GM20431 (cell line): Measurements from ENCODE around the gene LRIG3.
"Not testable (repeated sequence)": the region's sequence is repeated elsewhere in the genome, so short reads cannot be mapped to it uniquely, and the experiment has no call there.

ENCODE experiments used
- in situ Hi-C: fragments of 300-500 bp; cut with MseI, MboI; formaldehyde crosslinking; loops from one replicate; pipeline ENCODE4 v1.15.0; 2020; ENCODE audit warnings: low sequenced_read_pairs; ENCODE audit not compliant: unreplicated experiment

Gene LRIG3, protein sequence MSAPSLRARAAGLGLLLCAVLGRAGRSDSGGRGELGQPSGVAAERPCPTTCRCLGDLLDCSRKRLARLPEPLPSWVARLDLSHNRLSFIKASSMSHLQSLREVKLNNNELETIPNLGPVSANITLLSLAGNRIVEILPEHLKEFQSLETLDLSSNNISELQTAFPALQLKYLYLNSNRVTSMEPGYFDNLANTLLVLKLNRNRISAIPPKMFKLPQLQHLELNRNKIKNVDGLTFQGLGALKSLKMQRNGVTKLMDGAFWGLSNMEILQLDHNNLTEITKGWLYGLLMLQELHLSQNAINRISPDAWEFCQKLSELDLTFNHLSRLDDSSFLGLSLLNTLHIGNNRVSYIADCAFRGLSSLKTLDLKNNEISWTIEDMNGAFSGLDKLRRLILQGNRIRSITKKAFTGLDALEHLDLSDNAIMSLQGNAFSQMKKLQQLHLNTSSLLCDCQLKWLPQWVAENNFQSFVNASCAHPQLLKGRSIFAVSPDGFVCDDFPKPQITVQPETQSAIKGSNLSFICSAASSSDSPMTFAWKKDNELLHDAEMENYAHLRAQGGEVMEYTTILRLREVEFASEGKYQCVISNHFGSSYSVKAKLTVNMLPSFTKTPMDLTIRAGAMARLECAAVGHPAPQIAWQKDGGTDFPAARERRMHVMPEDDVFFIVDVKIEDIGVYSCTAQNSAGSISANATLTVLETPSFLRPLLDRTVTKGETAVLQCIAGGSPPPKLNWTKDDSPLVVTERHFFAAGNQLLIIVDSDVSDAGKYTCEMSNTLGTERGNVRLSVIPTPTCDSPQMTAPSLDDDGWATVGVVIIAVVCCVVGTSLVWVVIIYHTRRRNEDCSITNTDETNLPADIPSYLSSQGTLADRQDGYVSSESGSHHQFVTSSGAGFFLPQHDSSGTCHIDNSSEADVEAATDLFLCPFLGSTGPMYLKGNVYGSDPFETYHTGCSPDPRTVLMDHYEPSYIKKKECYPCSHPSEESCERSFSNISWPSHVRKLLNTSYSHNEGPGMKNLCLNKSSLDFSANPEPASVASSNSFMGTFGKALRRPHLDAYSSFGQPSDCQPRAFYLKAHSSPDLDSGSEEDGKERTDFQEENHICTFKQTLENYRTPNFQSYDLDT

DNA sequence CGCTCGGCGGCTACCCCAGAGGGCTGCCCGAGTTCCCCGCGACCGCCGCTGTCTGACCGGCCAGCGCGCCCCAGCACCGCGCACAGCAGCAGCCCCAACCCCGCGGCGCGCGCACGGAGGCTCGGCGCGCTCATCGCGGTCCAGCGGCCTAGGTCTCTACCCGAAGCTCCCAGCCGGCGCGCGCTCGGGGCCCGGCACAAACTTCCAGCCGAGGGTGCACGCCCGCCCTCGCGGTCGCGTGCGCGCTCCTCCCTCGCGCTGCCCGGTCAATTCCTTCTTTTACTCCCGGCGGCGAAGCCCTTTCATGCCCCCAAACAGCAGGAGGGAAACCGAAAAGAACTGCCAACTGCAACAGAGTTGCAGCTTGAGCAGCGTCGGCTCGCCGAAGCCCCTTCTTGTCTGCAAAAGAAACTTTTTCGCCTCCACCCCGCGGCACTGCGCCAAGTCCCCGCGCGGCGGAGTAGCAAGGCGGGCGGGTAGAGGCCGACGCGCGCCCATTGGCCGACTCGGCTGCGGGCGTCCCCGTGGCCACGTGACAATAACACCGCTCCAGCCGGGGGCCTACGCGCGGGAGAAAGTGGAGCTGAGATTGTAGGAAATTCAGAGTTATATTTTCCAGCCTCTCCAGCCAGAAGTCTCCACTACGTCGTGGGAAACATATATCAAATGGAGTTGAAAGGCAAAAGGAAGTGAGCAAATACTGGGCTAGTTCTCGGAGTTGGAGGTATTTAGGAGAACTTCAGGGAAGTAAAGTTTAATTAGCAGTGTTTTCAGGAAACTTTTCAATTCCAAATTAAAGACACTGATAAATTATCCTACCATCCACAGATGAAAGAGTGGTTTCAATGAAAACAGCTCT lies at the start of gene LRIG3:
Gene LRIG3 (minus strand): TSS at position 403 of the 859 bp plus-strand sequence. CDS start 269 bp downstream, at position 134.
- in situ Hi-C loops, result no loop called here

DNA sequence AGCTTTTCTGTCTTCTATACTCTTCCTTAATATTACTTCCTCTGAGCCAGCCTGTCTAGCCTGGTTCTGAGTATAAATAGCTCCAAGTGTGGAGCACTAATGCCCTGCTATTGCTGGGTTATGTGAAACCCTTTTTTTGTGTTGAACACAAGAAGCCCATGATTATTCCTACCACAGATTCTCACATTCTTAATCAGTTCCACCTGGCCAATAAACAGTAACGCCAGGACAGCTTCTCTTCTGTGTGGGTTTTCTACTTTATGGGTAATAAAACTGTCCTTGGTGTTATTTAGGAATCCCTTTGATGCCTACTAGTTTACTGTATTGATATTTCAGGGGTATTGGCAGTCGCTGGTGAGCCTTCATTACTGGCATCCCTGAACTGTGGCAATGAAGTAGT lies 48.9 kb upstream of the LRIG3 start:
- in situ Hi-C loops, result no loop called here

DNA sequence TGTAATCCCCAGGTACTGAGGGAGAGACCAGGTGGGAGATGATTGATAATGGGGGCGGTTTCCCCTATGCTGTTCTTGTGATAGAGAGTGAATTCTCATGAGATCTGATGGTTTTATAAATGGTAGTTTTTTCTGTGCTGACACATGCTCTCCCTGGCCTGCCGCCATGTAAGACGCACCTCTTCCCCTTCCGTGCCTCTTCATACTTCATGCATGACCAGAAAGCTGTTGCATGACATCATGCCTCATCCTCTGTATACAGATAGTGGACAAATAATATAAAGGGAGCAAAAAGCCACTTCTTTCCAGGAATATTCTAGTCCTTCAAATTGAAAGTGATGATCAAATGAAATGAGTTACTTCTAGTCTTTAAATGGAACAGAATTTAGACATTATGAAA lies 47.3 kb upstream of the LRIG3 start:
- in situ Hi-C loops, result no loop called here

DNA sequence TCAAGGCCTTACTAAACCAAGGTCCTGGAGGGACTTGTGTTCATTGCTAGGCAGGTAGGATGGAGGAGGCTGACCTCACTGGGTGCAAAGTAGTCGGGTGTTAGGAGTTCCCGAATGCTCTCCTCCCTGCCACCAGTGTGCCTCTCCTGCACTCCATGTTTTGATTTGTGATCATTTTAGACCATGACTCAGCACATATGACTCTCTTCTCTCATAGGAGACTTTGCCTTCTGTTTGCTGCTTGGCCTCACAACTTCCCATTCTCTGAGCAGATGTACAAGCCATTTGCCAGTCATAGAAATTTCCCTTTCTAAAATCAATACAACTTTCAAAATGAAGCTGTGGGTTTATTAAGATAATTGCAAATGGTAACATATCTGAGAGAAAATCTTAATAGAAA lies 46.6 kb upstream of the LRIG3 start:
- in situ Hi-C loops, result no loop called here

DNA sequence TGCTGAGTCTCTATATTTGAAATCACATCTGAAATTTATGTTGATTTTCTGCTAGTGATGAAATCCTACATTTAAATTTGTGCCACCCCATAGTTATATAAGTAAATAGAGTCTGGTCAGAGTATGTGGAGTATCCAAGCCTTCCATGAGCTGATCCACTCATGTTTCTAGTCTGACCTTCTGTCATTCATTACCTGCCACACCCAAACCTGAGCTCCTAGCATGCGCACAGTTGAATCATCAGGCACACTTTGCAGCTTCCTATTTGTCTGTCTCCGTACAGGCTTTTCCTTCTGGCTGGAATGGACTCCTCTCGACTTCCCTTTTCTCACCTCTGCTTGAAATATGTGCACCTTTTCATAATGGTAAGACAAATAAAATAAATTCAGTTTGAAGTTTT lies 45.3 kb upstream of the LRIG3 start:
- in situ Hi-C loops, result no loop called here

DNA sequence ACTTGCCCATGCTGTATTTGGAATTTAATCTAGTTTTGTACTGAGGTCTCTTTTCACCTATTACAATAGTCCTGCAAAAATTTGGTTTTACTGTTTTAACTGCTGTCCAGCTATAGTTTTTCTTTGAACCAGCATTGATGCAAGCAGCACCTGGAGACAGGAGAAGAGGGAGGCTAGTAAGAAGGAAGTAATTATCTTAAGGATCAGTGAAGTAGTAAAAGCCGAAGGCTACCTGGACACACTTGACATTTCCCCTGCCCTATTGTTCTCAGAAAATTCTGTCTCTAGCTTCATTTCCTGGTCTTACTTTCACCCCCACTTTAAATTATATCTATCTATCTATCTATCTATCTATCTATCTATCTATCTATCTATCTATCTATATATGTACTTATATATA lies 43.5 kb upstream of the LRIG3 start:
- in situ Hi-C loops, result no loop called here

DNA sequence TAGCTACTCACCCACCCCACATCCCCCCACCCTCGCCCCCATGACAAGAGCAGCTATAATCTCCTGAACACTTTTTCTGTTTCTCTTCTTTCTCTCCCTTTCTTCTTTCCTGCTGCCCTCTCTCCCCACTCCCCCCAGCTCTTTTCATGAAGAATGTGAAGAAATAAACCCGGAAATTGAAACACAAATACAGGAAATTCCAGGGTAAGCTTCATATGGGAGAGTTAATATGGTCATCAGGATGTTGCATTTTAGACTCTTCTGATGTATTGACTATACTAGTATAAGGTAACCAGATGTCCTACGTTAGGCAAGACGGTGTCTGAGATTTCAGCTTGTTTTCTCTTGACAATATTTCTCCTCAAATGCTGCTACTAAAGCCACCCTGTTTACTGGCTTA lies 41.6 kb upstream of the LRIG3 start:
- in situ Hi-C loops, result no loop called here

DNA sequence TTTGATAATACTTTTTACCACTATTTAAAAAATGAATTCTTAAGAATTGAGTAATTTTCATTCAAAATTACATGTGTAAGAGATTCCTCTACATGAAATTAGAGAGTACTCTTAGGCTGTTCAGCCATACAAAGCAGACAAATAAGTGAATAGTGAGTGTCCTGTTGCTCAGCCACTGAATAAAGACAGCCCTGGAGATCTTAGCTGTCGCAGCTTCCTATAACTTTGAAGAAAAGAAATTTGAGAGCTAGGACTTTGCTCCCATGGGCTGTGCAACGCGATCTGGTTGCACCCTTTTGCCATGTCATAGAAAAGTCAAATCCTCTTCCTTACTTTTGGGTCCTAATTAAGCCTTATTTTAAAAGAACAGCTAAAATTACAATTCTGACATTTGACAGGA lies 40.9 kb upstream of the LRIG3 start:
- in situ Hi-C loops, result no loop called here

DNA sequence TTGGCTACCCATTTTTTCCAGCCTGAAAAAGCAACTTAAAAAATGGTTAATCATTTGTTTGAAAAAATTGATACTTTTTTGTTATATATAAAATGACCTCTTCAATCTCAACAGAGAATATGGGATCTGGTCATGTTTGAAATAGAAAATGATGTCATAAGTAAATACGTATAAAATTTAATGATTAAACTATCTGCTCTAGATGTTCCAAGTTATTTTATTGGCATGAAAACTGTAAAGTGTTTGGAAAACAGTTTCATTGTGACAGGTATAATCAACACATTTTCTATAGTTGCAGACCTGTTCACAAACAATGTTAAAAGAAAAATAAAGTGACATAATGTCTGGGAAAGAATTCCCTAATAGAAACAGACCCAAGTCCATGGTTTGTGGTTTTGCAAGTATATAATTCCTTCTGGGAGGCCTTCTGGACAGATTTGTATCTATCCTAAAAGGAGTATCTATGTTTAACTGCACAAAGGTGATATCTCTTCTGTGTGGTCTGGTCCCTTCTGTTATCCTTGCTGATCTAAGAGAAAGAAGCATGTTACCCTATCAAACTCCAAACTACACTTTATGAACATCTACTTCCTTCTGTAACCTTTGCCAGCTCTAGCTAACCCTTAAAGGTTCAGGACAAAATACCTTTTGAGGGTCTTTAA lies 39.5 kb upstream of the LRIG3 start:
- in situ Hi-C loops, result no loop called here

DNA sequence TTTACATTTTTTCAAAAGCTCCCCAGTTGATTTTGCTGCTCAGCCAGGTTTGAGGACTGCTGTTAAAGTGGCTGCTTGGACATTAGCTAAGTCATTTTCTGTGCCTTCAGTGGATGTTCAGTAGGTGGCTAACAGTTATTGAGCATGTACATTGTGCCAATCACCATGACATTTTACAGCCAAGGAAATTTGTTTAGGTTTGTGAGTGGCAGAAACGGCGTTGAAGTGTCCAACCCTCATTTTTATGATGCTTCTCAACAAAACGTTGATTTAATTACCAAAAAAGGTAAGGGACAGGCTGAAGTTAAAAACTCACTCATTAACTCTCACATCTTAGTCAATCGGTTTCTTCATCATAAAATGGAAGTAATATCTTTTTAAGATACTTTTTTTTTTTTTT lies 37.0 kb upstream of the LRIG3 start:
- in situ Hi-C loops, result no loop called here

DNA sequence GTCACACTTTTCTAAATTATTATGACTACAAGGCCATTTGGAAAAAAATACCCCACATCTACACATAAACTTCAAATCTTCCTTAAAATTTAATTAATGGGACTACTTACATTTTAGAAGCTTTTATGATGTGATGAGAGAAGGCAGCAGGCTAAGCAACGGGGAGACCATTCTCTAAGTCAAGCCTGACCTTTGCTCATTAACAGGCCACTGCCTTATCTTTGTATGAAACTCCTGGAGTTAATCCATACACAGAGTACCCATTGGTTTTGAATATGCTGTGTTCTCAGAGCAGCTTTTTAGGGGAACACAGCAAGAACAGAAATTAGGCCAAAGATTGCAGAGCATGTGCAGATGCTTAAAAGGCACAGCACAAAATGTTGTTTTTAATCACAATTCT lies 35.5 kb upstream of the LRIG3 start:
- in situ Hi-C loops, result no loop called here

DNA sequence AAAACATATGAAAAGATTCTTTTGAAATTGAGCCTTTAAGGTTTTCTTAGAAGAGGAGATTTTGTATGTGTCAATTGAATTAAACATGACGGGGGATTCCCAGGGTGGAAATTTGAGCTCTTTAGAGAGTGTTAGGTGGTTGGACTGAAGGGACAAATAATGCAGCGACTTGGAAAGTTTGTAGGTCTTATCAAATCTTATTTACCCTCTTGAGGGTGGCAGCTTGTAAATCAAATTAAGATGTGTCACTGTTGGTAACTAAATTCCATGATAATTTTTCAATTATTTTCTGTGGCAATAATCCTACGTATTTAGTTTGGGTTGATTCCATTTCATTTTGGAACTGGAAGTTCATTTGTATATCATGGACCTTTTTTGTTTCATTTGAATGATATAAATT lies 33.7 kb upstream of the LRIG3 start:
- in situ Hi-C loops, result no loop called here

DNA sequence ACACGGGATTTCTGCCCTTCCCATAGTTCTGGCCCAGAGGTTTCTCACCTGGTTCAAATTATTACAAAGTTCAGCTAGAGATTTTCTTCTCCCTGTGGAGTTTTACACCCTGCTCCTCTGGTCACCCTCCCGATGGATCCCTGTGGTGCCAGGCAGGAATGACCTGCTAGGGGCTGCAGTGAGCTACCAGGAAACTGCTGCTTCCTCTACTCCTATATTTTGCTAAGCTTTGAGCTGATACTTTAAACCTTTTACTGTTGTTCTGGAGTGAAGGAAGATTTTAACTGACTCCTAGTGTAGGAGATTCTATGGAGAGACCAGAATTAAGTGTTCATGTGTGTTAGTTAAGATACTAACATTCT lies 30.4 kb upstream of the LRIG3 start:
- in situ Hi-C loops, result no loop called here

DNA sequence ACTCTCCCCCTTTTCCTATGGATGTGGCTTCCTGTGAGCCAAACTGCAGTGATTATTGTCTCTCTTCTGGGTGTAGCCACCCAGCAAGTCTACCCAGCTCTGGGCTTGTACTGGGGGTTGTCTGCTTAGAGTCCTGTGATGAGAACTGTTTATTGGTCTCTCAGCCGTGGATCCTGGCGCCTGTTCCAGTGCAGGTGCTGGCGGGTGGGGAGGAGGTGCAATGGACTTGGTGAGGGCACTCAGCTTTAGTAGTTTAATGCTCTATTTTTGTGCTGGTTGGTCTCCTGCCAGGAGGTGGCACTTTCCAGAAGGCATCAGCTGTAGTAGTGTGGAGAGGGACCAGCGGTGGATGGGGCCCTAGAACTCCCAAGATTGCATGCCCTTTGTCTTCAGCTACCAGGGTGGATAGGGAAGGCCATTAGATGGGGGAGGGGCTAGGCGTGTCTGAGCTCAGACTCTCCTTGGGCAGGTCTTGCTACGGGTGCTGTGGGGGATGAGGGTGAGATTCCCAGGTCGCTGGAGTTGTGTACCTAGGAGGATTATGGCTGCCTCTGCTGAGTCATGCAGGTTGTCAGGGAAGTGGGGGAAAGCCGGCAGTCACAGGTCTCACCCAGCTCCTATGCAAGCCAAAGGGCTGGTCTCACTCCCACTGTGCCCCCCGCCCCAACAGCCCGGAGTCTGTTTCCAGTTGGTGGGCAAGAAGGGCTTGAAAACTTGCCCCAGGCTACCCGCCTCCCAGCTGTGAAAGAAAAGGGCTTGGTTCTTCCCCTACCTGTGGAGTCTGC lies 29.8 kb upstream of the LRIG3 start:
- in situ Hi-C loops, result not testable (repeated sequence)

DNA sequence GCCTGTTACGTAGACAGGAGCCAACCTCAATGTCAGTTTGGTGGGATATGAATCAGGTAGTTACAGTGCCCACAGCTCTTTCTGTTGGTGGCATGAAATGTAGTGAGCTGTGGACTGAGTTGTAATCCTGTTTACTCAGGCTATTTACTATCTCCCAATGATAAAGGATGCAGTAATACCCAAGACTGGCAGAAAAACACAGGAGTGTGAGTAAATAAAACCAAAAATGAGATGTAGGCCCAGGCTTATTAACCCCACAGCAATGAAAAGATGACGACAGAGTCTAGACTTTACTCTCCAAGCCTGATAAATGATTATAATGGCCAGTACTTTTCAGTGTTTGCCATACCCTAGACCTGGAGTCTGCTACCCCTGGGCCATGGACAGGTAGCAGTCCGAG lies 22.8 kb upstream of the LRIG3 start:
- in situ Hi-C loops, result no loop called here

DNA sequence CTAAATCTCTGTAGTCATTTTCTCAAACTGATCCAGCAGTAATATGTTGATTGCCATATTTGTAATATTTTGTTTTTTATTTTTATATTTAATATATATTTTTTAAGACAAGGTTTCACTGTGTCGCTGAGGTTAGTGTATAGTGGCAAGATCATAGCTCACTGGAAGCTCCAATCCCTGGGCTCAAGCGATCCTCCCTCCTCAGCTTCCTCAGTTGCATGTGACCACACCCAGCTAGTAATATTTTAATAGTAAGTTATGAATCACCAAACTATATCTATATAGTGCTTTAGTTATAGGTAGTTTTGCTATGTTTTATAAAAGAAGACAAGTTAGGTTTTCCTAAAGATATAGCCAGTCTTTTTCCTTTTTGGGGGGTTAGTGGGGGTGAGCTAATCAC lies 22.0 kb upstream of the LRIG3 start:
- in situ Hi-C loops, result no loop called here

DNA sequence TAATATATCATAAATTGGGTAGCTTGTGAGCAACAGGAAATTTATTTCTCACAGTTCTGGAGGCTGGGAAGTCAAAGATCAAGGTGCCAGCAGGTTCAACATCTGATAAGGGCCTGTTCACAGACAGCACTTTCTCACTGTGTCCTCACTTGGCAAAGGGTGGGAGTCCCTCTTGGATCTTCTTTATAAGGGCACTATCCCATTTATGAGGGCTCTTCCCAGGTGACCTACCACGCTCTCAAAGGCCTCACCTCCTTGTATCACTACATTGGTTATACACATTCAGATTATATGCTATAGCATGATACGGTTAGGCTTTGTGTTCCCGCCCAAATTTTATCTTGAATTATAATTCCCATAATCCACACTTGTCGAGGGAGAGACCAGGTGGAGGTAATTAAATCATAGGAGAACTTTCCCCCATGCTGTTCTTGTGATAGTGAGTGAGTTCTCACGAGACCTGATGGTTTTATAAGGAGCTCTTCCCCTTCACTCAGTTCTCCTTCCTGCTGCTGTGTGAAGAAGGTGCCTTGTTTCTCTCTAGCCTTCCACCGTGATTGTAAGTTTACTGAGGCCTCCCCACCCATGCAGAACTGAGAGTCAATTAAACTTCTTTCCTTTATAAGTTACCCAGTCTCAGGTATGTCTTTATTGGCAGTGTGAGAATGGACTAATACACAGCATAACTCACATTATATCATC lies 19.2 kb upstream of the LRIG3 start:
- in situ Hi-C loops, result no loop called here

DNA sequence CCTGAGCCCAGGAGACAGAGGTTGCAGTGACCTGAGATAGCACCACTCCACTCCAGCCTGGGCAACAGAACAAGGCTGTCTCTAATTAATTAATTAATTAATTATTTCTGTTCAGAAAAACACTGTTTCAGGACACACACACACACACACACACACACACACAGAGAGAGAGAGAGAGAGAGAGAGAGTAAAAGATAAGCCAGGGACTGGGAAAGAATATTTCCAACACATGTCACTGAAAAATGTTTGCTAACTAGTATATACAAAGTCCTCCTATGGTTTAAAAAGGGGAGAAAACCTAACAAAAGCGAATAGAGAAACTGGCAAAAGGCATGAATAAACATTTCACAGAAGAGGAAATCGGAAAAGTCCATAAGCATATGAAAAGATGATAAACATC lies 18.1 kb upstream of the LRIG3 start:
- in situ Hi-C loops, result no loop called here
